Activated naive CD8-positive, alpha-beta T cell treated with anti-CD3 and anti-CD28 coated beads, Interleukin-2, amount 10 ng/mL, durations not matched to agents 7 days and 5 days (primary cell): ENCODE data around the gene NFIC. TPM values are rescaled to one million over a fixed set of nuclear protein-coding genes. Genes with fewer than 3 reads are reported as not detected.
"Not testable (repeated sequence)": the region's sequence is repeated elsewhere in the genome, so short reads cannot be mapped to it uniquely, and the experiment has no call there.

ENCODE experiments used
- ATAC-seq: fragments of 150-1000 bp; cut with Tn5 transposase; one replicate; pipeline ENCODE4 v1.10.0; 2021; ENCODE audit warnings: low read depth, moderate library complexity
- POLR2A ChIA-PET: fragments of 350-600 bp; sonication (Branson Sonifier 250); formaldehyde crosslinking; loops from one replicate; lab custom pipeline; 2021; ENCODE audit warnings: antibody characterized with exemption; lab: Charles Lee
- DNase-seq: peaks from one replicate; pipeline ENCODE4 v3.0.0; 2021
- H3K27ac Mint-ChIP-seq: one replicate; pipeline ENCODE4 v1.8.0; 2022; ENCODE audit warnings: mild to moderate bottlenecking, mixed read lengths
- H3K27me3 Mint-ChIP-seq: one replicate; pipeline ENCODE4 v1.8.0; 2022; ENCODE audit warnings: mild to moderate bottlenecking, moderate library complexity, mixed read lengths
- H3K36me3 Mint-ChIP-seq: one replicate; pipeline ENCODE4 v1.8.0; 2021; ENCODE audit warnings: mild to moderate bottlenecking, mixed read lengths
- H3K4me1 Mint-ChIP-seq: one replicate; pipeline ENCODE4 v1.8.0; 2021; ENCODE audit warnings: mixed read lengths
- H3K4me3 Mint-ChIP-seq: one replicate; pipeline ENCODE4 v1.8.0; 2022; ENCODE audit warnings: mild to moderate bottlenecking, moderate library complexity, mixed read lengths
- H3K9me3 Mint-ChIP-seq: one replicate; pipeline ENCODE4 v1.8.0; 2021; ENCODE audit warnings: mixed read lengths
- total RNA-seq, 2 experiments: library from RNA; stranded (reverse); gene quantifications; one replicate each; pipeline ENCODE4 v1.2.3, GENCODE V29; 2021

NFIC gene
- total RNA-seq, 2 experiments from 2014 or later, result 18.0 to 19.3 TPM

GRCh38 chr19:3448616-3449334 lies 82.4 kb downstream of the NFIC start:
- Mint-ChIP-seq H3K27me3 (no peaks in the 10 kb centered on the region), H3K4me3 (no peak overlapping the region), H3K9me3 (no peaks in the 10 kb centered on the region), H3K36me3 (peaks cover 2% of the 10 kb centered on the region), H3K27ac (no peak overlapping the region), H3K4me1 (peaks cover 8% of the 10 kb centered on the region)
- ATAC-seq (no peak), DNase-seq (no peak)
- POLR2A ChIA-PET, result no interaction called here

DNA sequence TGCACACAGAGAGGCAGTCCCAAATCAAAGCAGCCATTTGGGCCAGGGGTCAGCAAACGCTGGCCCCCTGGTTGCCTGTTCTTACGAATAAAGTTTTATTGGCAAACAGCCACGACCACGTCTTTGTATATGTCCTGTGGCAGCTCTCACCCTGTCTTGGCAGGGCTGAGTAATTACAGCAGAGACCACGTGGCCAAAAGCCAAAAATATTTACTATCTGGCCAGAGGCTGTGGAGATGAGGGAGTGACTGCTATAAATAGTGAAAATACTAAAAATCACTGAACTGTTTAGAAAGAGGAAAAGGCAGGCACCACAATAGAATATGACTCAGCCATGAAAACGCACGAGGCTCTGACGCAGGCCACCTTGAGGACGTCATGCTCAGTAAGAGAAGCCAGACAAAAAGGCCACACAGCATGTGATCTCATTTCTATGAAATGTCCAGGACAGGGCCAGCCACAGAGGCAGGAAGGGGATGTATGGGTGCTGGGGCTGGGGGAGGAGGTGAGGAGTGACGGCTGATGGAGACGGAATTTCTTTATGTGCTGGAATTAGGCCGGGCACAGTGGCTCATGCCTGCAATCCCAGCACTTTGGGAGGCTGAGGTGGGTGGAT lies 84.5 kb downstream of the NFIC start:
- no peak overlapping the region for H3K27ac Mint-ChIP-seq
- no peak for ATAC-seq

GRCh38 chr19:3451451-3451866 lies 85.1 kb downstream of the NFIC start:
- Mint-ChIP-seq H3K27ac (no peak overlapping the region), H3K36me3 (peaks cover 2% of the 10 kb centered on the region), H3K27me3 (no peaks in the 10 kb centered on the region), H3K9me3 (no peaks in the 10 kb centered on the region), H3K4me3 (no peak overlapping the region), H3K4me1 (peaks cover 5% of the 10 kb centered on the region)
- ATAC-seq (no peak), DNase-seq (no peak)
- POLR2A ChIA-PET, result no interaction called here

More for the DNA sequence above, 84.5 kb downstream of the NFIC start:
- H3K4me1 Mint-ChIP-seq, result peaks cover 5% of the 10 kb centered on the region
- POLR2A ChIA-PET, result no interaction called here
- no peak for DNase-seq
- no peak overlapping the region for H3K4me3 Mint-ChIP-seq
- no peaks in the 10 kb centered on the region for H3K9me3 Mint-ChIP-seq
- peaks cover 2% of the 10 kb centered on the region for H3K36me3 Mint-ChIP-seq
- no peaks in the 10 kb centered on the region for H3K27me3 Mint-ChIP-seq

GRCh38 chr19:3452171-3452941 lies 86.0 kb downstream of the NFIC start:
- DNase-seq (no peak), ATAC-seq (no peak)
- H3K4me3 Mint-ChIP-seq, result no peak overlapping the region
- no peak overlapping the region for H3K27ac Mint-ChIP-seq
- peaks cover 2% of the 10 kb centered on the region for H3K36me3 Mint-ChIP-seq
- POLR2A ChIA-PET, result no interaction called here
- no peaks in the 10 kb centered on the region for H3K9me3 Mint-ChIP-seq
- no peaks in the 10 kb centered on the region for H3K27me3 Mint-ChIP-seq
- H3K4me1 Mint-ChIP-seq, result peaks cover 5% of the 10 kb centered on the region

- not testable (repeated sequence) for H3K27me3 Mint-ChIP-seq
Observed at GRCh38 chr19:3452942-3453214, 86.5 kb downstream of the NFIC start.

GRCh38 chr19:3453840-3454239 lies 87.5 kb downstream of the NFIC start:
- H3K27me3 Mint-ChIP-seq, result no peaks in the 10 kb centered on the region
- peaks cover 5% of the 10 kb centered on the region for H3K4me1 Mint-ChIP-seq
- no peak for ATAC-seq
- H3K36me3 Mint-ChIP-seq, result peaks cover 2% of the 10 kb centered on the region
- H3K4me3 Mint-ChIP-seq, result no peak overlapping the region
- POLR2A ChIA-PET, result no interaction called here
- H3K9me3 Mint-ChIP-seq, result no peaks in the 10 kb centered on the region
- DNase-seq, result no peak
- no peak overlapping the region for H3K27ac Mint-ChIP-seq

More at GRCh38 chr19:3452942-3453214, 86.5 kb downstream of the NFIC start:
- ATAC-seq, DNase-seq, H3K36me3 Mint-ChIP-seq, H3K4me3 Mint-ChIP-seq, H3K9me3 Mint-ChIP-seq, POLR2A ChIA-PET, H3K27ac Mint-ChIP-seq, H3K4me1 Mint-ChIP-seq: not testable (repeated sequence)

DNA sequence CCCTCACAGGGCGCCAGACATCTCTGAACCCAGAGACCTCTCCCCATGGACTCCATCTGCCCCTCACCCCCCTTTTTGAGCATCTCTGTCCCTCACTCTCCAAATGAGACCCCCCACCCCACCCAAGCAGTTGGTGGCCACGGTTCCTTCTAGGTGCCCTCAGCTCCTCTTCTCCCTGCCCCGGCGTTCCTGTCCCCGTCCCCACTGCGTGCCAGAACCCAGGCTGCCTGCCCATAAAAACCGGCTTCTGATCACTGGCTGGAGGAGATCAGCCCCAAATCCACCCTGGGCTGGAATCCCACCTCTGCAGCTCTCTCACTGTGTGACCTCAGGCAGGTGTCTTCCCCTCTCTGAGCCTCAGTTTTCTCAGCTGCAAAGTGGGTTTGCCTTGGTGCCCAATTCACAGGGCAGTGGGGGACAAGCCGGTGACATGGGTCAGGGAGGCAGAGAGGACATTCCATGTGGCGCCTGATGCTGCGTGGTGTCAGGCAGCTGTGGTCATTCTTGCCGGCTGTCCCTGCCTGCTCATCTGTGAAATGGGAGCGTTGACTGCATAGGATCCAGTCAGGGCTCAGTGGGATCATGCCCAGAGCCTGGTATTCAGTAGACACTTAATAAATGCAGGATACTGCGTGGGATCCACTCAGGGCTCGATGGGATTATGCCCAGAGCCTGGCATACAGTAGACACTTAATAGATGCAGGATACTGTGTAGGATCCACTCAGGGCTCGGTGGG lies 88.4 kb downstream of the NFIC start:
- peaks cover 7% of the 10 kb centered on the region for H3K4me1 Mint-ChIP-seq
- H3K27me3 Mint-ChIP-seq, result no peaks in the 10 kb centered on the region
- no peak overlapping the region for H3K27ac Mint-ChIP-seq
- H3K4me3 Mint-ChIP-seq, result no peak overlapping the region
- H3K36me3 Mint-ChIP-seq, result peaks cover 2% of the 10 kb centered on the region
- ATAC-seq (no peak), DNase-seq (no peak)
- POLR2A ChIA-PET, result no interaction called here
- no peaks in the 10 kb centered on the region for H3K9me3 Mint-ChIP-seq

DNA sequence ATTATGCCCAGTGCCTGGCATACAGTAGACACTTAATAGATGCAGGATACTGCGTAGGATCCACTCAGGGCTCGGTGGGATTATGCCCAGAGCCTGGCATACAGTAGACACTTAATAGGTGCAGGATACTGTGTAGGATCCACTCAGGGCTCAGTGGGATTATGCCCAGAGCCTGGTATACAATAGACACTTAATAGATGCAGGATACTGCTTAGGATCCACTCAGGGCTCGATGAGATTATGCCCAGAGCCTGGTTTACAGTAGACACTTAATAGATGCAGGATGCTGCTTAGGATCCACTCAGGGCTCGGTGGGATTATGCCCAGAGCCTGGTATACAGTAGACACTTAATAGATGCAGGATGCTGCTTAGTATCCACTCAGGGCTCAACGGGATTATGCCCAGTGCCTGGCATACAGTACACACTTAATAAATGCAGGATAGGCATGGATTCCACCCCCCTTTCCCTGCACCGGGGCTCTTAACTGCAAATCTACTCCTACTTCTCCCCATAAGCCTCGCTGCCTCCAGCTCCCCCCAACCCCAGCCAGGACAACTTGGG lies 89.1 kb downstream of the NFIC start:
- Mint-ChIP-seq H3K4me1 (peaks cover 7% of the 10 kb centered on the region), H3K36me3 (peaks cover 2% of the 10 kb centered on the region), H3K27me3 (no peaks in the 10 kb centered on the region), H3K4me3 (no peak overlapping the region), H3K9me3 (no peaks in the 10 kb centered on the region), H3K27ac (no peak overlapping the region)
- DNase-seq (no peak), ATAC-seq (no peak)
- POLR2A ChIA-PET, result no interaction called here

DNA sequence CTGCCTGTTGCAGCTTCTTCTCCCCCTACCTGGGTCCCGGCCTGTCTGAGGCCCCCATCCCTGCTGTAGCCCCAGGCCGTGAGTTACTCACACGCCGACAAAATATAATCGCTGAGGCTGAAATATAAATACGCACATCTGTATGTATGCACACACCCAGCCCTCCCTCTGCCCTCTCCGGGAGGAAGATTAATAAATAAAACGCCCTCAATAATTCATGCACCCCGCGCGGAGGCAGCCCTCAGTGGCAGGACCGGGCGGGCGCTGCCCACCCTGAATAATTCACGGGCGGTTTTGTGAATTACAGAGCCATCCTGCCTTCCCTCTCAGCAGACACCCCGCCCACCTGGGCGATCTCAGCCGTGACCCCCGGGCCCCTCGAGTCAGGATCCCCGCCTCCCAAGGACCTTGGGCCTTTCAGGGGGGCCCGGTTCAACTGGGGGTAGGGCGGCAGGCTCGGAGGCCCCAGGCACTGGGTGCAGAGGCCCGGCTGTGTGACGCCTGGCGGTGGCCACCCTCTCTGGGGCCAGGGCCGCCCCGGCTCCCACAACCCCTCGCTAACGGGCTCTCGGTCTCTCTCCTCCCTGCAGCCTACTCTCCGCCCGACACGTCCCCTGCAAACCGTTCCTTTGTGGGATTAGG lies 89.7 kb downstream of the NFIC start:
- H3K9me3 Mint-ChIP-seq, result no peaks in the 10 kb centered on the region

DNA sequence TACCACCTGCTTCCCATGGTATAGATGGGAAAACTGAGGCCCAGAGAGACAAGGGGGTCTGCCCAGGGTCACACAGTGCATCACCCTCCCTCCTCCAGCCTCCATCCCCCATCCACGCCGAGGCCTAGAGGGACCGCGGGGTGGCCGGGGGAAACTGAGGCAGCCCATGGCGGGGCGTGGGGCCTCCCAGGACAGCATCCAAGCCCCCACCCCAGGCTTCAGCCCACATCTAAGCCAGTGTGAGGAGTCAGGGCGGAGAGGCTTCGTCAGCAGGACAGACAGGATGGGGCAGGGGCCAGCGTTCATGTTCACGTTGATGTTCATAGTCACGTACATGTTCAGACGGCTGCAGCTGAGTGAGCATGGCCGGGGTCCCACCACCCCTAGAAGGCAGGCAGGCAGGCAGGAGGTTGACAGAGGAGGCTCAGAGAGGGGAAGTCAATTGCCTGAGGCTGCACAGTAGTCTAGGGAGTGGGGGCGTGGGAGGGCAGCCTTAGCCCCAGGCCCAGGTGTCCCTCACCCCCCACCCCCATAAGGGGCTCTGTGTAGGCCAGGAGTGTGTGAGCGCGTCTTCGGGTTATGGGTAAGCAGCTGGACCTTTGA lies 90.6 kb downstream of the NFIC start:
- Mint-ChIP-seq H3K9me3 (no peaks in the 10 kb centered on the region), H3K4me3 (no peak overlapping the region), H3K27me3 (no peaks in the 10 kb centered on the region), H3K36me3 (no peaks in the 10 kb centered on the region), H3K27ac (no peak overlapping the region), H3K4me1 (peaks cover 3% of the 10 kb centered on the region)
- DNase-seq, result no peak
- peak; percentile 17 for ATAC-seq
- POLR2A ChIA-PET, result no interaction called here

More for the DNA sequence above, 89.7 kb downstream of the NFIC start:
- POLR2A ChIA-PET, result no interaction called here
- H3K36me3 Mint-ChIP-seq, result peaks cover under 1% of the 10 kb centered on the region
- H3K27me3 Mint-ChIP-seq, result no peaks in the 10 kb centered on the region
- H3K4me1 Mint-ChIP-seq, result peaks cover 4% of the 10 kb centered on the region
- ATAC-seq (no peak), DNase-seq (no peak)
- H3K4me3 Mint-ChIP-seq, result no peak overlapping the region
- H3K27ac Mint-ChIP-seq, result no peak overlapping the region

DNA sequence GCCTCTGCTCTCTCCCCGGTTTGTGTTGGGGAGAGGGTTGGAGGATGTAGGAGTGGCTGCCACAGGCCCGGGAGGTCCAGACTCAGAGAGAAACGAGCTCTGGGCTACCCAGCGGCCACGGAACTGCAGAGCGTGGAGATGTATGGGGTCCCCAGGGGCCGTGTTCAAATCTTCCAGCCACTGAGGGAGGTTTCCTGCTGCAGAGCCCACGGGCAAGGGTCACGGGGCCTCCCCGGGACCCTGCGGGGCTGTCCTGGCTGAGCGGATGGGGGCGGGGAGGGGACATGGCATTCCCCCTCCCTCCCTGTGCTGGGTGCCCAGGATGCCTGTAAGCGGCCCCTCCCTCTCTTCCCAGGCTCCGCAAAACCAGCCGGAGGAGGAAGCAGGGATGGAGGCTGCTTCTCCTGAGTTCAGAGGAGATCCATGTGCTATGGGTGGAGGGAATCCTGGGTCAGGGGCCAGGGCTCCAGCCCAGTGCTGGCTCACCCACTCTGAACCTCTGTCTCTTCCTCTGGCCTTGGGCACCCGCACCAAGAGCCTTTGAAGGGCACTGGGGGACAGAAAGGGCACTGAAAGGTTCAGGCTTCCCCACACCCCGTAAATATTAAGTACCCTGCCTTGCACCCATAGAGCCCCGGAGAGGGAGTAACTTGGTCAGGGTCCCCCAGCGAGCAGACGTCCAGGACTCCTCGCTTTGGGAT lies 91.3 kb downstream of the NFIC start:
- DNase-seq, result no peak
- POLR2A ChIA-PET, result no interaction called here
- Mint-ChIP-seq H3K27me3 (no peaks in the 10 kb centered on the region), H3K4me1 (peaks cover 3% of the 10 kb centered on the region), H3K36me3 (no peaks in the 10 kb centered on the region), H3K4me3 (no peak overlapping the region), H3K27ac (no peak overlapping the region), H3K9me3 (no peaks in the 10 kb centered on the region)
- ATAC-seq, result no peak
